Stimulated activated CD4-positive, alpha-beta T cell treated with anti-CD3 and anti-CD28 coated beads, Interleukin-15, amount 100 ng/mL, for 24 hours (primary cell): ENCODE results near the gene AP2A1.
"Not testable (repeated sequence)": the region's sequence is repeated elsewhere in the genome, so short reads cannot be mapped to it uniquely, and the experiment has no call there.

Experiments used
- DNase-seq: peaks from one replicate; pipeline ENCODE4 v3.0.0-alpha.2; 2020

AP2A1 gene

GRCh38 chr19:49817964-49818648 is 51.3 kb downstream of the AP2A1 start, which contains the start of gene MED25:
MED25 (plus strand) TSS chr19:49818289; CDS start chr19:49818342, 53 bp downstream.
- DNase-seq, result peak; percentile 88

GRCh38 chr19:49818649-49819370 is 52.0 kb downstream of the AP2A1 start:
- no peak for DNase-seq

GRCh38 chr19:49819452-49820115 is 52.8 kb downstream of the AP2A1 start:
- not testable (repeated sequence) for DNase-seq

- DNase-seq, result no peak
Observed at GRCh38 chr19:49820125-49820524, 53.3 kb downstream of the AP2A1 start.

DNA sequence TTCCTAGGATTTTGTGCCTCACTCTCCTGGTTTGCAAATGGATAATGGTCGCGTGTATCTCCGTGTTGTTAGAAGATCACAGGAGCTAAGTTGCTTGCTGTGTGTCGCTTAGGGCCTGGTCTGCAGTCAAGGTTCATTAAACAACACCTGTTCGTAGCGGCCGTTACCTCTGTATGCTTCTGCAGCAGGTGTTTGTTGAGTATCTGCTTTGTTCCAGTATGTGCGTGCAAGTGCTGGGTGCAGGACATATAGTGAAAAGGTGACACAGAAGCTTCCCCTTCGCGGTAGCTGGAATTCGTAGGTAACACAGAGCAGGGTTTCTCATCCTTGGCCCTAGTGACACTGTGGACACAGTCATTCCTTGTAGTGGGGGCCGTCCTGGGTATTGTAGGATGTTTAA is 56.7 kb downstream of the AP2A1 start:
- no peak for DNase-seq

DNA sequence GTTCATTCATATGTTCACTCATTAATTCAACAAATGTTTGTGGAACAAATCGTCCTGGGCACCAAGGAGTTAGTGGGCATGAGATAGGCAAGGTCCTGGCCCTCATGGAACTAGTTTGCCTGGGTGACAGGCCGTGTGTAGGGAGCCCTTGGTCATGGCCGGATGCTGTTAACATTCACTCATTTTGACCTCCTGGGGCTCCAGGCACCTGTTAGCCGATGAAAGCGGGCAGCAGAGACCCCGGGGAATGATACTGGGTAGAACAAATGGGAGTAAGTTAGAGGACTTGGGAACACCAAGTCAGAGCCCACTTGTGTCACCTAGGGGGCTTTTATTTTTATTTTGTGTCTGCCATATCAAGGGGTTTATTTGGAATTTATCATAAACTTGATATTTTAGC is 57.9 kb downstream of the AP2A1 start:
- no peak for DNase-seq

DNA sequence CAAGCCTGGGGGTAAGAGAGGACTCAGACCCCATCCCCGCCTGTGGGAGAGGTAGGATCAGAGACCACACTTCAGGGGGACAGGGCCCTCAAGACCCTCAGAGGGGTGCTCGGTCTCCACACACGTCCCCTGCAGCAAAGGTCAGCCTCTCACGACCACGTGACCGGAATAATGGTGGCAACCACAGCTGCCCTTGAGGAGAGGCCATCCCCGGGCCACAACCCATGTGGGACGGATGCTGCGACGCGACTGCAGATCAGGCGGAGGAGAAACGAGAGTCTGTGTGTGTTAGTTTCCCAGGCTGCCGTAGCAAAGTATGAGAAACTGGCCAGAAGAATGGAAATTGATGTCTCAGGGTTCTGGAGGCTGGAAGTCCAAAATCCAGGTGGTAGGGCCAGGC is 60.2 kb downstream of the AP2A1 start:
- no peak for DNase-seq

GRCh38 chr19:49829200-49829599 is 62.4 kb downstream of the AP2A1 start:
- no peak for DNase-seq

- DNase-seq, result no peak
Observed at GRCh38 chr19:49829721-49830120, 62.9 kb downstream of the AP2A1 start.

DNA sequence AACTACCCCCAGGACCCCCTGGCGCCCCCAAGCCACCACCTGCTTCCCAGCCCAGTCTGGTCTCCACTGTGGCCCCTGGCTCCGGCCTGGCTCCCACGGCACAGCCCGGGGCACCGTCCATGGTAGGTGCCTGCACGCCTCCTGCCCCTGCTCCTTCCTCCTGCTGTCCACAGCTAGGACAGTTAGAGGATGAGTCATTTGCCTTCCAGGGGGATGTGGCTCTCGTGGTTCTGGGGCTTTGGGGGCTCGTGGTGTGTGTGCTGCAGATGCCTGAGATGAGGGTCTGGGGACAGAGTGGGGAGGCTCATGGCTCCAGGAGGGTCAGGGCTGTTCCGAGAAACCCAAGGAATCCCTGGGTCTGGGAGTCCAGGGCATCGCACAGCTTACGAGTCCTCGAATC is 64.0 kb downstream of the AP2A1 start:
- DNase-seq, result no peak

- no peak for DNase-seq
Observed at GRCh38 chr19:49831592-49831991, 64.8 kb downstream of the AP2A1 start.

DNA sequence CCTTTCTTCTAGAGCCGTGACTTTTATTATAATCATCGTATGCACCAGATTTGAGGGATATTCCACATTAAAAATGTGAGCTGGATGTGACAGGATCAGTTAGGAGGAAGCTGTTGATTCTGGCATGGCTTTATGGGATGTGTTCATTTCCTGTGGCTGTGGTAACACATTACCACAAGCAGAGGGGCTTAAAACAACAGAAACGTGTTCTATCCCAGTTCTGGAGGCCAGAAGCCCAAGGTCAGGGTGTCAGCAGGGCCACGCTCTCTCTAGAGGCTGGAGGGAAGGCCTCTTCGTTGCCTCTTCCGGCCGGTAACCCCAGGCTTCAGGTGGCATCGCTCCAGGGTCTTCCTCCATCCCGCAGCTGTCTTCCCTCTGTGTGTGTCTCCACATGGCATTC is 65.8 kb downstream of the AP2A1 start:
- no peak for DNase-seq

DNA sequence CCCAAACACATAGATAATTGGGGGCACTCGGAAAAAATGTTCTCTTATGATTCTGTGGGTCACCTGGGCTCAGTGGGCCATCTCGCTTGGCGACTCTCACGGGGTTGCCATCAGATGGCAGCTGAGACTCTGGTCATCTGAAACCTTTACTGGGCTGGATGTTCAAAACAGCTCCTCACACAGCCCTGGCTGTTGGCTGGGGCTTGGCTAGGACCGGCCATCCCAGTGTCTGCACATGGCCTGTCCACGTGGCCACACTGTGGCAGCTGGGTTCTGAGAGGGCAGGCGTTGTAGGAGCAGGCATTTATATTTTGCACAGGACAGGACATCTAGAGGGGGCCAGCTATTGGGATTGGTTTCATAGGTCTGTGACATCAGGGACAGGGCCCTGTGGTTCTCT is 66.8 kb downstream of the AP2A1 start:
- DNase-seq, result no peak

- no peak for DNase-seq
Observed at GRCh38 chr19:49835562-49835961, 68.8 kb downstream of the AP2A1 start.

DNA sequence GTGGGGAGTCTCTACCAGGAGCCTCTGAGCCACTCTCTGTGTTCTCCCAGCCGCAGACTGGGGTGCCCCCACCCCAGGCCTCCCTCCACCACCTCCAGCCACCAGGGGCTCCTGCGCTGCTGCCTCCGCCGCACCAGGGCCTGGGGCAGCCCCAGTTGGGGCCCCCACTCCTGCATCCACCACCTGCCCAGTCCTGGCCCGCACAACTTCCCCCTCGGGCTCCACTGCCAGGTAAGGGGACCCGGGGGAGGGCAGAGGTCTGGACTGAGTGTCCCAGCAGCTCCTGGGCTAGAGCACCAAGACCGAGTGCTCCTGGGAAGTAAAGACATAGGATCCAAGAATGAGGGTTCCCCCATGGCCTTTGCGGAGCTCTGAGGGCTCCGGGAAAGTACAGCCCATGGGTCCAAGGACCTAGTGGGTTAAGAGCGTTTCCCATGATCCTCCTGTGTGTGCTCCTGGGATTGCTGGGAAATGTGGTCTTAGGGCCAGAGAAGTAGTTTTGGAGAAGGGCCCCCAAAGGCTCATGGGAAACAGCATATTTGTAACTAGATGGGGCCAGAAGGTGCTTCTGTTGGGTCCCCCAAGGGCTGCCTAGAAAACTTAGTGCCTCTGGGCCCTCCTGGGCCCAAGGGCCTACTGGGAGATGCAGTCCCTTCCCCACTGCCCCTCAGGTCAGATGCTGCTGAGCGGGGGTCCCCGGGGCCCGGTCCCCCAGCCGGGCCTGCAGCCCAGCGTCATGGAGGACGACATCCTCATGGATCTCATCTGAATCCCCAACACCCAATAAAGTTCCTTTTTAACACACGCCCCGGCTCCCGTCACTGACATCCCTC is 69.6 kb downstream of the AP2A1 start:
- DNase-seq, result no peak

- DNase-seq, result no peak
Observed at GRCh38 chr19:49837009-49837310, 70.2 kb downstream of the AP2A1 start.

DNA sequence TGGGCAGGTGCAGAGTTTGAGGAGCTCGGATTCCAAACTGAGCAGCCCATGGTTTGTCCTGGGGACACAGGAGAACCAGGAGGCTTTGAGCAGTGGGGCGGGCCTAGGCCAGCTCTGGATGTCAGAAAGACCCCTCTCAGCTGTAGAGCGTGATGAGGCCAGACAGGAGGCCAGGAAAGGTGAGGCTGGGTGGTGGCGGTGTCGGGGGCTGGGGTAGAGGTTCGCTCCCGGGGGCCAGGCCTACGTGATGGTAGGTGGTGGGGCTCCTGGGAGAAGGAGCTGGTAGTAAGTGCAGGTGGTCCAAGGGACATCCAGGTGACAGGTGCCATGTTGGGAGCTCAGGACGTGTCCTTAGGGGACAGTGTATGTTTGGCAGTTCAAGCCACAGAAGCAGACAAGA is 70.6 kb downstream of the AP2A1 start:
- no peak for DNase-seq

DNA sequence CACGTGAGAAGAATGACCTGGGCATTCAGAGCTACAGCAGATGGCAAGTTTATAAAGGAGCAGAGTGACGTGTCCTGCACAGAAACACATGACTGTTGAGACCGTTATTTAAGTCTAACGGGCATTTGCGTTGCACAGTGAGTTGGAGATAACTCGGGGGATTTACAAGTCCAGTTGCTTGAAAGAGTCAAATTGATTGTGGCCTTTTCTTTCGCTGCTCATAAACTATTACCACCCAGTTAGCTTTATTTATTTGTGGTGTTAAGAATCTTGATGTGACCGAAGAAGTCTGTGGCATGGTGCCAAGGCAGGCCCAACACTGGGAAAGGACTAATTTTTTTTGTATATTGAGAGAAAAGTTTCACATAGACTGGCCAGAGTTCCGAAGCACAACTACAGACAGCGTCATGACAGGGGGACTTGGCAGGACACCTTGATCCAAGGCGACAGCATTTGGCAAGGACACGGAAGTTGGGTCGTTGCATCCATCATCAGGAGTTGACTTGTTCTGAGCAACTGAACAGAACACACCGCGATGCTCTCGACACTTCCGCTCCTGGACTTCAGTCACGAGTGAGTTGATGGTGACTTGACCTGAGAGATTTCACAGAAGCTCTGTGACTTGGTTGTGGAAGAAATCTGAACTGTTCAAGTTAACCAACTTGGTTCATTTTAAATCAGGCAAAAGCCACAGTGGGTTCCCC is 72.2 kb downstream of the AP2A1 start:
- DNase-seq, result no peak

GRCh38 chr19:49839713-49840112 is 72.9 kb downstream of the AP2A1 start:
- no peak for DNase-seq

DNA sequence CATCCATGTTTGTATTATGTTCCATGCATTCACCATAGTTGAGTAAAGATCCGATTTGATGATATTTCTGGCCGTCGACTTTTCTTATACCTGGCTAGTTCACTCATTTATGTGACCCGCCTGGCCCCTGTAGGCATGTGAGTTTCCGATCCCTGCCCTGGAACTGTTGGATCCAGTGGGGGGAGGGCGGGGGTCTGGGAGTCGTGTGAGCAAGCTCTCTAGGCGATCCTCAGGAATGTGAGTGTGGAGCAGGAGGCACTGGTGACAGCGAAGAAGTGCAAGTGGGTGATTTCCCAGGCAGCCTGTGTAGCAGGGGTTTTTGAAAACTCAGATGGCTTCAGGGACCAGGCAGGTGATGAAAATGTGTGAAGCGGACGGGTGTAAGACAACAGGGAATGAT is 73.5 kb downstream of the AP2A1 start:
- no peak for DNase-seq

DNA sequence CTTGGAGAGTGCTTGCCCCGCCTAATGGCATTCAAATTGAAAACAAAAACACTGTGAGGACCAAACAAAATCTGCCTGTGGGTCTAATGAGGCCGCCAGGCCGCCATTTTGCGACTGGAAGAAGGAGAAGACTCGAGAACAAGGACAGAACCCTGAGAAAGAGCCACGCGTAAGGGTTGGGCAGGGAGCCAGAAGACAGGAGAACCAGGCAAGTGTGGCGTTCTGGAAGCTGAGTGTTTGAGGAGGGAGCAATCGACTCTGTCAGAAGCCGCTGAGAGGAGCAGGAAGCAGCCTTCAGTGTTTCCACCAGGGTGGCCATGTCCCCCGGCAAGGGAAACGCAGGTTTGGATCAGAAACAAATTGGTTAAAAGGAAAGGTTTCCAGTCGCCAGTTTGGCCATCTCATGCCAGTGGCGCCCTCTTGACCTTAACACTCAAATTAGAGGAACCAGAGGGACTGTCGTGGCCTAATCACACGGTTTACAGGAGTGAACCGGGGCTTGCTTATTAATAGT is 74.0 kb downstream of the AP2A1 start:
- DNase-seq, result no peak

DNA sequence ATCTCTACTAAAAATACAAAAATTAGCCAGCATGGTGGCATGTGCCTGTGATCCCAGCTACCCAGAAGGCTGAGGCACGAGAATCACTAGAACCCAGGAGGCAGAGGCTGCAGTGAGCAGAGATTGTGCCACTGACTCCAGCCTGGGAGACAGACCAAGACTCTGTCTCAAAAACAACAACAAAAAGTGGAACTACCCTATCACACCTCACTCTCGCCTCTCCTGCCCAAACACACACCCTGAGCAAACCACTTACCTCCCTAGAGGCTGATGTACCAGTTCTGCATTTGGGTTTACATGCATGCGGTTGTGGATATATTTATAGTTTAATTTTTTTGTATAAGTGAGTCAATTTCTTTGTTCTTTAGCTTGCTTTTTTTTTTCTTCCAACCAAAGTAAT is 76.5 kb downstream of the AP2A1 start:
- DNase-seq, result no peak
